ENCODE data around the gene CSTF3.
"Not testable (repeated sequence)": the region's sequence is repeated elsewhere in the genome, so short reads cannot be mapped to it uniquely, and the experiment has no call there.

CSTF3 gene

GRCh38 chr11:33059331-33060007 lies 101.8 kb downstream of the CSTF3 start:
- TF ChIP-seq CTCF (IDR thresholded peaks at IDR 0.05; ENCODE audit: low read depth, low read length, missing control alignments) = no peak
- no peak for DNase-seq (ENCODE audit: extremely low read depth, low read depth)
- no peak overlapping the region for H3K4me3 ChIP-seq (replicated peaks; ENCODE audit: low read depth, low read length)

- no peak for DNase-seq (ENCODE audit: extremely low read depth, low read depth)
- TF ChIP-seq CTCF (IDR thresholded peaks at IDR 0.05; ENCODE audit: low read depth, low read length, missing control alignments) = no peak
- H3K4me3 ChIP-seq (replicated peaks; ENCODE audit: low read depth, low read length) = no peak overlapping the region
Measured at GRCh38 chr11:33057284-33057683, 104.0 kb downstream of the CSTF3 start.

- no peak for TF ChIP-seq CTCF (IDR thresholded peaks at IDR 0.05; ENCODE audit: low read depth, low read length, missing control alignments)
- no peak overlapping the region for H3K4me3 ChIP-seq (replicated peaks; ENCODE audit: low read depth, low read length)
Measured at GRCh38 chr11:33055375-33055774, 105.9 kb downstream of the CSTF3 start.

GRCh38 chr11:33052231-33052630 lies 109.0 kb downstream of the CSTF3 start:
- DNase-seq (ENCODE audit: extremely low read depth, low read depth) = no peak

More at GRCh38 chr11:33055375-33055774, 105.9 kb downstream of the CSTF3 start:
- no peak for DNase-seq (ENCODE audit: extremely low read depth, low read depth)

GRCh38 chr11:33049565-33050408 lies 111.5 kb downstream of the CSTF3 start:
- not testable (repeated sequence) for DNase-seq (ENCODE audit: extremely low read depth, low read depth); H3K4me3 ChIP-seq (replicated peaks; ENCODE audit: low read depth, low read length)

More at GRCh38 chr11:33052231-33052630, 109.0 kb downstream of the CSTF3 start:
- TF ChIP-seq CTCF (IDR thresholded peaks at IDR 0.05; ENCODE audit: low read depth, low read length, missing control alignments) = no peak
- H3K4me3 ChIP-seq (replicated peaks; ENCODE audit: low read depth, low read length) = no peak overlapping the region

- DNase-seq (ENCODE audit: extremely low read depth, low read depth); H3K4me3 ChIP-seq (replicated peaks; ENCODE audit: low read depth, low read length): not testable (repeated sequence)
Measured at GRCh38 chr11:33048701-33049100, 112.6 kb downstream of the CSTF3 start.

GRCh38 chr11:33045551-33046255 lies 115.6 kb downstream of the CSTF3 start:
- H3K4me3 ChIP-seq (replicated peaks; ENCODE audit: low read depth, low read length) = no peak overlapping the region
- TF ChIP-seq CTCF (IDR thresholded peaks at IDR 0.05; ENCODE audit: low read depth, low read length, missing control alignments) = no peak
- DNase-seq (ENCODE audit: extremely low read depth, low read depth) = peak; percentile 89

Data from HFF-Myc (cell line).